NB4 (cell line): ENCODE data around the gene IBA57.

Experiments used
- MYC ChIP-seq: IDR thresholded peaks from 2 replicates; pipeline ENCODE4 v1.6.1; 2011; ENCODE audit warnings: low read depth, low read length
- TF ChIP-seq, protein P1 (sequence below): IDR thresholded peaks from one replicate; pipeline ENCODE4 v1.5.1; 2012; ENCODE audit warnings: low read depth, low read length

DNA sequence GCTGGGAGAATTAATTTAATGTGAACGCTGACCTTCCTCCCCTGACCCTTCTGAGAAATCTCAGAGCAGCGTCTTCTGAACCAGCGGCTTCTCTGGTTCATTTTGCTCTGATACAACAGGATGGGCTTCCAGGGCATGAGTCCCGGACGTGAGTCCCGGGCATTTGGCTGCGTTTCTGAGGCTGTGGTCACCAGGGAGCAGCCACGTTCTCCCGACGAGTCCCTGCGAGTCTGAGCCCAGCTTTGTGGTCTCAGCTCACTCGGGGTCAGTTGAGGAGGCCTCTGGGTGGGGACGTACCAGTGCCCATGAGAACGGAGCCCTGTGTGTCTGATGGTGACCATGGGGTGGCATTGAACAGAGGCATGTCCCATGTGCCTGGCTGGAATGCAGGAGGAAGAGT lies 24.6 kb downstream of the IBA57 start:
- TF ChIP-seq, protein P1, sequence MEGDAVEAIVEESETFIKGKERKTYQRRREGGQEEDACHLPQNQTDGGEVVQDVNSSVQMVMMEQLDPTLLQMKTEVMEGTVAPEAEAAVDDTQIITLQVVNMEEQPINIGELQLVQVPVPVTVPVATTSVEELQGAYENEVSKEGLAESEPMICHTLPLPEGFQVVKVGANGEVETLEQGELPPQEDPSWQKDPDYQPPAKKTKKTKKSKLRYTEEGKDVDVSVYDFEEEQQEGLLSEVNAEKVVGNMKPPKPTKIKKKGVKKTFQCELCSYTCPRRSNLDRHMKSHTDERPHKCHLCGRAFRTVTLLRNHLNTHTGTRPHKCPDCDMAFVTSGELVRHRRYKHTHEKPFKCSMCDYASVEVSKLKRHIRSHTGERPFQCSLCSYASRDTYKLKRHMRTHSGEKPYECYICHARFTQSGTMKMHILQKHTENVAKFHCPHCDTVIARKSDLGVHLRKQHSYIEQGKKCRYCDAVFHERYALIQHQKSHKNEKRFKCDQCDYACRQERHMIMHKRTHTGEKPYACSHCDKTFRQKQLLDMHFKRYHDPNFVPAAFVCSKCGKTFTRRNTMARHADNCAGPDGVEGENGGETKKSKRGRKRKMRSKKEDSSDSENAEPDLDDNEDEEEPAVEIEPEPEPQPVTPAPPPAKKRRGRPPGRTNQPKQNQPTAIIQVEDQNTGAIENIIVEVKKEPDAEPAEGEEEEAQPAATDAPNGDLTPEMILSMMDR: no peak
- TF ChIP-seq MYC: no peak
